GM21360 (cell line): ENCODE measurements around the gene ZNRF1.
"Not testable (repeated sequence)": the region's sequence is repeated elsewhere in the genome, so short reads cannot be mapped to it uniquely, and the experiment has no call there.

ENCODE experiments used
- ATAC-seq: cut with Tn5 transposase; IDR thresholded peaks from one replicate; pipeline ENCODE4 v1.9.1; 2021; ENCODE audit warnings: mild to moderate bottlenecking, moderate library complexity; ENCODE audit not compliant: unreplicated experiment

Gene ZNRF1

GRCh38 chr16:75000481-75001081 lies 1.8 kb downstream of the ZNRF1 start:
- no peak for ATAC-seq

DNA sequence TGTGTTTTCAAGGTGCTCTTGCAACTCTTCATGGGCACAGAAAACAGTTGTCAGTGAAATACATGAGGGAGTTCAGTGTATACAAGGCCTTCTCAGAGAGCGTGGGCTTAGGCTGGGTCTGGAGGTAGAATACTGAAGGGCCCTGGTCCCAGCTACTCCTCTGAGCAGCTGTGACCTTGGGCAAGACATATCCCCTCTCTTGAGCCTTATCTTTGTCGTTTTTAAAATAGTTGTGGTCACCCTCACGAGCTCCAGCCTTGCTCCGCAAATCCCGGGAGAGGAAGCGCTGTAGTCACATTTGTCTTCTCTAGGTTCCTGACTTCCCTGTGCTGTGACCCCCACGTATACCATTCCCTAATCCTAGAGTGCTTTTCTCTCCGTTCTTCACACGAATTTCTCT lies 3.6 kb downstream of the ZNRF1 start:
- ATAC-seq, result no peak

- ATAC-seq, result no peak
Observed at GRCh38 chr16:75003931-75004330, 5.1 kb downstream of the ZNRF1 start.

GRCh38 chr16:75004460-75004859 lies 5.6 kb downstream of the ZNRF1 start:
- ATAC-seq, result no peak

- no peak for ATAC-seq
Observed at GRCh38 chr16:75005697-75006096, 6.9 kb downstream of the ZNRF1 start.

- ATAC-seq, result peak; percentile 39
Observed at GRCh38 chr16:75007443-75007842, 8.6 kb downstream of the ZNRF1 start.

DNA sequence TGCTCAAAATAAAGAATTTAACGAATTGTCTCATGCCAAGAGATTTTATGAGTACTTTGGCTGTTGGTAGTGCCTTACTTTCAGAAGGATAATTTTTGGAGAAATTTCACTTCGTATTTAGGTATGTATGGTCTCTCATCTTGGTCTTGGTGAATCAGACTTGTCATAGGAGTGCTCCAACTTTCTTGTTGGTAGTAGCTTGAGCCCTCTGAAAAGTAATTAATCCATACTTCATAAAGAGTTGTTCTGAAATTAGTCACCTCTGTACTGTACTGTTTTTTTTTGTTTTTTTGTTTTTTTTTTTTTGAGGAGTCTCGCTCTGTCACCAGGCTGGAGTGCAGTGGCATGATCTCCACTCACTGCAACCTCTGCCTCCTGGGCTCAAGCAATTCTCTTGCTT lies 11.6 kb downstream of the ZNRF1 start:
- no peak for ATAC-seq

DNA sequence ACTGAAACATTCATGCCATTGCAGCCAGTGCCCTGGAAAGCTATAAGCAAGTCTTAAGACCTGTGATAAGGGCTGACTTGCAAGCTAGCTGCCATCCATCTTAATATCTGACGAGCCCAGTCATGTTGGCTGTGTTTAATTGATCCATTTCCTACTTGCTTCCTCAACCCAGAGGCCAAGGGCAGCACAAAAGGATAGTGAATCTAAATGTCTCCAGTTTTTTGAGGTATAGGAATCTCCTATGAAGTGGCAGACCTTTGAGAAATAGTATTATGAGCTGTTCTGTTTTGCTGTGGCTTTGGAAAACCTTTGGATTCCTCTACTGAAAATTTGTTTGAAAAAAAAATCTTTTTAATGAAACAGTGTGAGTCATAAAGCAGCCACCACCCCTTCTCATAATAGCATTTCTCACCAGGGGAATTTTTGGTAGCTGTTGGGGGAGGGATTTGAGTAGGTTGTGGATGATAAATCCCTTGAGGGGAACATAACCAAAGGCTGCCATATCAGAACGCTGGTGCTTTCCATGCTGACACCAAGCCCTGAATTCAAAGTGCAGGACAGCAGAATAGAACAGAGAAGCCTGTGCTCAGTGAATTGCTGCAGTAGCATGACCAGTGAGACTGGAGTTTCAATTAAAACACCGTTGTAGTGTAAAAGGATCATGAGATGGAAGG lies 12.9 kb downstream of the ZNRF1 start:
- ATAC-seq, result peak; percentile 72

DNA sequence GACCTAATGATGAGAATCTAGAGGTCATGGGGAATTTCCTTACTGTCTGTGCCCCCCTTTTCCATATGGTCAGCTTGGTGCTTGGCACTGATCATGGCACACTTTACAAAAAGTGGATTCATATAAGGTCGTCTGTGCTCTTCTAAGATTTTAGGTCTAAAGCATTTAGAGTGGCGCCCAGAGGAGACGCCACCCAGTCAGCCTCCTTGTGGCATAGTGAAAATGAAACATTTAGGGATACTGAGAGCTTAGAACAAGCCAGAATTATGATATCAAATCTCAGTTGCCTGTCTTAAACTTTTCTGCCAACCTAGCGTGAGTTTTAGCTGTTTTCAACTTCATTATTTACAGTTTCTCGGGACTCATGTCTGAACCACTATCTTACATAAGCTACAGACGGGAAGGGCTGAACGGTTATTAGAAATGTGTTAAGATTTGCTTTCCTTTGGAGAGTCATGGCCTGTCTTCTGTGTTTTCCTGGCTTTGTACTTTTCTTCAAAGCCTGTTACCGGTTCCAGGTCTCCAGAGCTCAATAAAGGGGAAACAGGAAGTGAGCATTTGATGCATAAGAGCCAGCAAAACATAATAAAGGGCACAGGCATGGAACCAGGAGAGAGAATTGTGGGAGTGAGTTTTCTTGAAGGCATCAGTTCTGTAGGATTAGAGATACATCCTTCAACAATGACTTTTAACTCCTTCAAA lies 13.7 kb downstream of the ZNRF1 start:
- no peak for ATAC-seq

- ATAC-seq, result not testable (repeated sequence)
Observed at GRCh38 chr16:75013123-75013522, 14.3 kb downstream of the ZNRF1 start.

- no peak for ATAC-seq
Observed at GRCh38 chr16:75014318-75014717, 15.5 kb downstream of the ZNRF1 start.

- not testable (repeated sequence) for ATAC-seq
Observed at GRCh38 chr16:75016451-75017081, 17.7 kb downstream of the ZNRF1 start.

- no peak for ATAC-seq
Observed at GRCh38 chr16:75017670-75018525, 19.1 kb downstream of the ZNRF1 start.

GRCh38 chr16:75019007-75019406 lies 20.2 kb downstream of the ZNRF1 start:
- ATAC-seq, result no peak

GRCh38 chr16:75019586-75019985 lies 20.8 kb downstream of the ZNRF1 start:
- no peak for ATAC-seq

GRCh38 chr16:75021410-75021809 lies 22.6 kb downstream of the ZNRF1 start:
- no peak for ATAC-seq

DNA sequence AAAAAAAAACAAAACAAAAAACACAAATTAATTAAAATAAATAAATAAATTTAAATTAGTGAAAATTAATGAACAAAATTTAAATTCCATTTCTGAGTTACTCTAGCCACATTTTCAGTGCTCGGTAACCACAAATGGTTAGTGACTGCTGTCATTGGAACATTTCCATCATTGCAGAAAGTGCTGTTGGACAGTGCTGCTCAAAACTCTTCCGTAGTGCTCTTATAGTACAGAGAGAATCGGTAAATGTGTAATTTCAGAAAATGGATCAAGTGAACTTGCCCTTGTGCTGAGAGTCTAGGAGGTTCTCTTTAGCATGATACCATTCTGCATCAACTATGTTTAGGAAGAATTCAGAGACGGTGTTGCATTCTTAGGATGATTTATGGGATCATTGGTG lies 23.7 kb downstream of the ZNRF1 start:
- ATAC-seq, result no peak

GRCh38 chr16:75023009-75023408 lies 24.2 kb downstream of the ZNRF1 start:
- ATAC-seq, result no peak

DNA sequence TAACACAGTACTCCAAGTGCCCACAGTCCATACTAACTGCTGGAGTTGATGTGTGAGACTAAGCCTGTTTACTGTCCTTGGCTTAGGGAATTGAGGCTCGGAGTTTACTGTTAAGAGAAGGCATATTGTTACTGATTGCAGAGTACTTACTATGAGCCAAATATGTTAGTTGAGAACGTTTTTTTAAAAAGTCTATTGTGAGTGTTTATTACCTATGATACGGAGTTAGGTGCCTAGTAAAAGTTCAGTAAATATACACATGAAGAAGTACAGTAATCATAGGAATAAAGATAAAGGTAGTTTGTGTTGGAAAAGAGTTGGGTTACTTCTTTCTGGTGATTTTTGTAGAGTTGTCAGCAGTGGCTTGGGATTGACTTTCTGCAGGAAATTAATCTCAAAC lies 25.4 kb downstream of the ZNRF1 start:
- no peak for ATAC-seq

GRCh38 chr16:75024594-75024993 lies 25.8 kb downstream of the ZNRF1 start:
- ATAC-seq, result no peak

DNA sequence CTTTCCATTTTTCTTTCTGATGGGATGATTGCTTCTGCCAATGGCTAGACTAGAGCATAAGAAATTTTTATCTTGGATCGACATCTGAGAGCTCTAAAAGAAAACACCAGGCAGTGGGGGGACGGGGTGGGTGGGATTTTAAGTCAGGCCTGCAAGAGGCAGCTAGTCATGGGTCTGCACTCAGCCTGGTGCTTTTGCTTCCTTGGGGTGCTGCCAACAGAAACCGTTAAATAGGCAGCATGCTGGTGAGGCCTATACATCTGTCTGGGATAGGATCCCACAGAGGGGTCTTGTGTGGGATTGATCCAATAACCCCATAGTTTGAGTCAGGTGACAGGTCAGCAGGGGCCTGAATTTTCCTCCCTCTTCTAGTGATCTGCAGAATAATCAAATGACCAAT lies 26.9 kb downstream of the ZNRF1 start:
- ATAC-seq, result no peak
